ENCODE measurements around the gene TUBB3. TPM values are rescaled to one million over a fixed set of nuclear protein-coding genes. Genes with fewer than 3 reads are reported as not detected.
A peak's percentile ranks its signal among the peaks of the same experiment; 100 is the strongest.

TUBB3 gene
- total and polyA plus RNA-seq, 9 of the 15 experiments (the other 6 are each of a cell fraction or from before 2014, with no cell fraction given) = 0.18 to 12.5 (median 5.0) TPM

GRCh38 chr16:89972244-89973234 is 49.4 kb downstream of the TUBB3 start (continued):
- TF ChIP-seq, protein P1, sequence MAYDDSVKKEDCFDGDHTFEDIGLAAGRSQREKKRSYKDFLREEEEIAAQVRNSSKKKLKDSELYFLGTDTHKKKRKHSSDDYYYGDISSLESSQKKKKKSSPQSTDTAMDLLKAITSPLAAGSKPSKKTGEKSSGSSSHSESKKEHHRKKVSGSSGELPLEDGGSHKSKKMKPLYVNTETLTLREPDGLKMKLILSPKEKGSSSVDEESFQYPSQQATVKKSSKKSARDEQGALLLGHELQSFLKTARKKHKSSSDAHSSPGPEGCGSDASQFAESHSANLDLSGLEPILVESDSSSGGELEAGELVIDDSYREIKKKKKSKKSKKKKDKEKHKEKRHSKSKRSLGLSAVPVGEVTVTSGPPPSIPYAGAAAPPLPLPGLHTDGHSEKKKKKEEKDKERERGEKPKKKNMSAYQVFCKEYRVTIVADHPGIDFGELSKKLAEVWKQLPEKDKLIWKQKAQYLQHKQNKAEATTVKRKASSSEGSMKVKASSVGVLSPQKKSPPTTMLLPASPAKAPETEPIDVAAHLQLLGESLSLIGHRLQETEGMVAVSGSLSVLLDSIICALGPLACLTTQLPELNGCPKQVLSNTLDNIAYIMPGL (CRISPR knock-in tag; IDR thresholded peaks at IDR 0.05) = no peak
- TF ChIP-seq ZNF444 (CRISPR knock-in tag; IDR thresholded peaks at IDR 0.05) (no peak), GATAD2A (IDR thresholded peaks at IDR 0.05) (no peak; the same call in 1 of the 2 replicates), SMARCA4 (IDR thresholded peaks at IDR 0.05) (no peak), SMARCB1 (IDR thresholded peaks at IDR 0.05; ENCODE audit: insufficient read length, low read depth) (no peak), JUND (IDR thresholded peaks at IDR 0.05; ENCODE audit: borderline replicate concordance, low read depth, low read length) (no peak), JUND (tag; IDR thresholded peaks at IDR 0.05; ENCODE audit: borderline replicate concordance, low read depth, low read length) (no peak), NFIX (CRISPR knock-in tag; IDR thresholded peaks at IDR 0.05; ENCODE audit: low read depth) (no peak), EHMT2 (IDR thresholded peaks at IDR 0.05) (no peak), ASH1L (IDR thresholded peaks at IDR 0.05; ENCODE audit: borderline replicate concordance, low read depth, partially characterized antibody) (no peak), HLTF (IDR thresholded peaks at IDR 0.05) (peak; percentile 36; the same call in 1 of the 2 replicates), KAT2B (IDR thresholded peaks at IDR 0.05; ENCODE audit: low read depth, low read length) (no peak), HDAC8 (tag; IDR thresholded peaks at IDR 0.05) (0 out of 2 replicates have a peak, but pooled peaks have one; percentile 47), SMAD1 (IDR thresholded peaks at IDR 0.05; ENCODE audit: low read depth, low read length, partially characterized antibody) (peak; percentile 31), NONO (IDR thresholded peaks at IDR 0.05; ENCODE audit: low read depth in 2 of 2, low read length in 1 of 2) (peak; percentile 68 to 96), MCM7 (IDR thresholded peaks at IDR 0.05) (no peak), SMAD4 (CRISPR knock-in tag; conservative IDR thresholded peaks at IDR 0.05) (peak; percentile 65), CBX1 (IDR thresholded peaks at IDR 0.05; ENCODE audit: low read depth) (peak; percentile 87; the same call in 1 of the 2 replicates), PHB2 (IDR thresholded peaks at IDR 0.05; ENCODE audit: low read depth) (no peak), ZNF695 (CRISPR knock-in tag; IDR thresholded peaks at IDR 0.05) (no peak), SREBF2 (CRISPR knock-in tag; IDR thresholded peaks at IDR 0.05) (no peak), TEAD1 (CRISPR knock-in tag; IDR thresholded peaks at IDR 0.05) (peak in 1 of 2 experiments; percentile 43; a peak in 1 of 4 replicates), ZNF77 (CRISPR knock-in tag; IDR thresholded peaks at IDR 0.05) (no peak), ZNF778 (CRISPR knock-in tag; IDR thresholded peaks at IDR 0.05) (no peak), STAG1 (CRISPR knock-in tag; IDR thresholded peaks at IDR 0.05; ENCODE audit: borderline replicate concordance) (peak; percentile 57)
- TF ChIP-seq, protein P2, sequence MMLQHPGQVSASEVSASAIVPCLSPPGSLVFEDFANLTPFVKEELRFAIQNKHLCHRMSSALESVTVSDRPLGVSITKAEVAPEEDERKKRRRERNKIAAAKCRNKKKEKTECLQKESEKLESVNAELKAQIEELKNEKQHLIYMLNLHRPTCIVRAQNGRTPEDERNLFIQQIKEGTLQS (IDR thresholded peaks at IDR 0.05) = no peak
- TF ChIP-seq, protein P2 (CRISPR knock-in tag; conservative IDR thresholded peaks at IDR 0.05) = no peak

All from K562 (cell line).